ENCODE results near the gene SKAP1. TPM values are rescaled to one million over a fixed set of nuclear protein-coding genes. Genes with fewer than 3 reads are reported as not detected.
A peak's percentile ranks its signal among the peaks of the same experiment; 100 is the strongest.

Gene SKAP1
- total and polyA plus RNA-seq, 11 donors = 0.25 to 5.3 (median 0.38) TPM; not detected in 6

- H3K4me3 ChIP-seq = peak overlapping the region in 1 of 12 donors; percentile 10
- DNase-seq (peak in 2 of 5 donors; percentile 36 to 63), ATAC-seq (peak in 2 of 4 donors; percentile 58 to 67)
- WGBS, 4 donors = 76 to 94% (median 89%) methylated on average over 5 of the region's 5 CpGs
- no peaks in the 10 kb centered on the region for H3K27me3 ChIP-seq
- TF ChIP-seq POLR2A (IDR thresholded peaks at IDR 0.05) (no peak), CTCF (IDR thresholded peaks at IDR 0.05) (no peak)
- no peaks in the 10 kb centered on the region for H3K9me3 ChIP-seq
- intact Hi-C loops (cut with DNase I) = no loop called here
- H3K27ac ChIP-seq = peak overlapping the region in 1 of 12 donors; percentile 86
- H3K36me3 ChIP-seq = peaks cover 0 to 58% (median 48%) of the 10 kb centered on the region in 9 donors
- H3K4me1 ChIP-seq = peaks cover 0 to 55% (median 16%) of the 10 kb centered on the region in 12 donors
Measured at GRCh38 chr17:48113201-48113676, 316.8 kb downstream of the SKAP1 start.

GRCh38 chr17:48111937-48112241, 318.1 kb downstream of the SKAP1 start:
- Histone ChIP-seq H3K27me3 (no peaks in the 10 kb centered on the region), H3K9me3 (no peaks in the 10 kb centered on the region), H3K36me3 (peaks cover 0 to 45% (median 37%) of the 10 kb centered on the region in 9 donors), H3K4me1 (peaks cover 0 to 58% (median 20%) of the 10 kb centered on the region in 12 donors), H3K27ac (peak overlapping the region in 1 of 12 donors; percentile 86), H3K4me3 (no peak overlapping the region)
- TF ChIP-seq CTCF (IDR thresholded peaks at IDR 0.05) (no peak), POLR2A (IDR thresholded peaks at IDR 0.05) (no peak)
- intact Hi-C loops (cut with DNase I) = no loop called here
- 59 to 81% (median 67%) methylated on average over 2 of the region's 2 CpGs for WGBS, 4 donors
- ATAC-seq = no peak
- no peak for DNase-seq

GRCh38 chr17:48110761-48111160, 319.3 kb downstream of the SKAP1 start:
- no peaks in the 10 kb centered on the region for H3K9me3 ChIP-seq
- ATAC-seq (no peak), DNase-seq (no peak)
- no peaks in the 10 kb centered on the region for H3K27me3 ChIP-seq
- intact Hi-C loops (cut with DNase I) = no loop called here
- no peak for TF ChIP-seq CTCF (IDR thresholded peaks at IDR 0.05)
- TF ChIP-seq POLR2A (IDR thresholded peaks at IDR 0.05) = no peak
- no peak overlapping the region for H3K4me3 ChIP-seq
- peaks cover 0 to 67% (median 22%) of the 10 kb centered on the region in 12 donors for H3K4me1 ChIP-seq
- H3K27ac ChIP-seq = peak overlapping the region in 1 of 12 donors; percentile 51
- H3K36me3 ChIP-seq = peaks cover 0 to 34% (median 26%) of the 10 kb centered on the region in 9 donors
- WGBS, 4 donors = 63 to 74% (median 68%) methylated on average over 9 of the region's 9 CpGs

- H3K36me3 ChIP-seq = peaks cover 0 to 1% (median 0%) of the 10 kb centered on the region in 9 donors
- TF ChIP-seq CTCF (IDR thresholded peaks at IDR 0.05) (peak in 4 of 12 donors; percentile 35 to 57 (median 40)), POLR2A (IDR thresholded peaks at IDR 0.05) (peak in 1 of 2 donors; percentile 81)
- intact Hi-C loops (cut with DNase I) = no loop called here
- H3K4me1 ChIP-seq = peaks cover 0 to 55% (median 22%) of the 10 kb centered on the region in 12 donors
- DNase-seq (peak; percentile 90 to 95 (median 94)), ATAC-seq (peak; percentile 97 to 99 (median 98))
- 0 to 1% (median 0%) methylated on average over 19 to 64 of the region's 64 CpGs for WGBS, 4 donors
- H3K4me3 ChIP-seq = peak within 1 kb of the TSS; percentile 73 to 97 (median 88)
- peaks cover 0 to 5% (median 0%) of the 10 kb centered on the region in 12 donors for H3K9me3 ChIP-seq
- H3K27me3 ChIP-seq = no peaks in the 10 kb centered on the region
- H3K27ac ChIP-seq = peak within 1 kb of the TSS; percentile 86 to 98 (median 96)
Measured at GRCh38 chr17:48107137-48108055, 322.6 kb downstream of the SKAP1 start, which contains the start of gene SNX11. TSS of gene SNX11 (plus strand) at chr17:48107766. CDS start at chr17:48112044, 4,278 bp downstream.

Measured in heart left ventricle (tissue), 16 donors.